Epidermal melanocyte (primary cell): ENCODE data around the gene GALNT8.
"Not testable (repeated sequence)": the region's sequence is repeated elsewhere in the genome, so short reads cannot be mapped to it uniquely, and the experiment has no call there.

Experiments
- DNase-seq: peaks from one replicate; pipeline ENCODE4 v3.0.0; 2011; ENCODE audit warnings: low spot score; ENCODE audit not compliant: insufficient read length

The GALNT8 gene

DNA sequence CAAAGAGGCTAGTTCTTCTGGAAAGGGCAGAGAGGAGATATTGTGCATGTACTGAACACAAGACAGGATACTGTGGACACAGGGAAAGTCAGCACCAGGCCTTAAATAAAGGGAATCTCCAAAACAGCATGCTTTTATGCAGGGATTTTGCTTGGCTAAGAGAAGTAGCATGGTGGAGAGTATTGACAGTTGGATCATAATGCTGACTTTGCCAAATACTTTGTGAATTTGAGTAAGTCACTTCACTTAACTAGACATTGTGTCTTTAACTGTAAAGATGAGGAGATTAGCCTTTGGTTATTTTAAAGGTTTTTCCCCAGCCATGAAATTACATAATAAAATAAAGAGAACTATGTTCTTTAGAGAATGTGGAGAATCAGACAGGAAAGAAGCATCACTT, 24.5 kb downstream of the GALNT8 start:
- no peak for DNase-seq

DNA sequence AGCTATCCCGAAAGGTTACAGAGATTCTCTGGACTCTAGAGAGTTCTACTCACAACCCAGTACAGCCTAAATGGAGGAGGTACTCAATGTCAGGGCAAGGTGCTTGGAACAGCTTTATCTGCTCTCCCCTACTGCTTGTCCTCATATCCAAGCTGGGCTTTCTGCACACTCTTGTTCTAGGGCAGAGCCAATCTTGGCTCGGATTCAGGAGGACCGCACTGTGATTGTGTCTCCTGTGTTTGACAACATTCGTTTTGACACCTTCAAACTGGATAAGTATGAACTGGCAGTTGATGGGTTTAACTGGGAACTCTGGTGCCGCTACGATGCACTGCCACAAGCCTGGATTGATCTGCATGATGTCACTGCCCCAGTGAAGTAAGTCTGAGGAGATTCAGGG, 25.0 kb downstream of the GALNT8 start:
- no peak for DNase-seq

DNA sequence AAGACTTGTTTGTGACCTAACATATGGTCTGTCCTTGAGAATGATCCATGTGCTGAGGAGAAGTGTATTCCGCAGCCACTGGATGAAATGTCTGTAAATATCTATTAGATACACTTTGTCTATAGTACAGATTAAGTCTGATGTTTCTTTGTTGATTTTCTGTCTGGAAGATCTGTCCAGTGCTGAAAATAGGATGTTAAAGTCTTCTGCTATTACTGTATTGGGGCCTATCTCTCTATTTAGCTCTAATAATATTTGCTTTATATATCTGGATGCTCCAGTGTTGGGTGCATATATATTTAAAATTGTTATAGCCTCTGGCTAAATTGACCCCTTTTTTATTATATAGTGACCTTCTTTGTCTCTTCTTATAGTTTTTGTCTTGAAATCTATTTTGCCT, 31.5 kb downstream of the GALNT8 start:
- DNase-seq: not testable (repeated sequence)

DNA sequence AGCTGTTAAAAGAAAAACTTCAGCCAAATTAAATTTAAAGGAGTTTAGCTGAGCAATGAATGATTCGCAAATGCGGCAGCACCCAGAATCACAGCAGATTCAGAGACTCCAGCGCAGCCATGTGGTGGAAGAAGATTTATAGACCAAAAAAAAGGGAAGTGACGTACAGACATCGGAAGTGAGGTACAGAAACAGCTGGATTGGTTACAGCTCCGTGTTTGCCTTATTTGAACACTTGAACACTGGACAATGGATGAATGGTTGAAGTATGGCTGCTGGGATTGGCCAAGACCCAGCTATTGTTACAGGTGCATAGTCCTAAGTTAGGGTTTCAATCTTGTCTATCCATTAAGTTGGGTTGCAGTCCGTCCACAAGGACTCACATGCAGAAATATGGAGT, 42.6 kb downstream of the GALNT8 start:
- no peak for DNase-seq

- DNase-seq: no peak
These were observed 43.3 kb downstream of the GALNT8 start for GRCh38 chr12:4763549-4763948.

DNA sequence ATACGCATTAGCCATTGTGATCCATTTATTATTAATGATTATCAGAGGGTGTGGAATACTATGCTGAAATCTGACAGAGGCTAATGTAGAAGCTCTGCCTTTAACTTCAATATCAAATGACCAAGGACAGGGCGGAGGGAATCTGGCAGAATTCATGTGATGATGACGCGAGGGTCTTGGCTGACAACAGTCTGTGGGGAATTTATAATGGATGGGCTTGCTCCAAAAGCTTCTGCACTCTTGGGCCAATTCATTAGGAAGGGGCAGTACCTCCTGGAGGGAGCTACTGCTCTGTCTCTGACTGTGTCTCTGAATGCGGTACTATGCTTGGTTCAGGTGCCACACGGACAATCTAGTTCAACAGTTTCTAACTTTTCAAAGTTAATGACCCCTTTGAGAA, 46.2 kb downstream of the GALNT8 start:
- DNase-seq: no peak

DNA sequence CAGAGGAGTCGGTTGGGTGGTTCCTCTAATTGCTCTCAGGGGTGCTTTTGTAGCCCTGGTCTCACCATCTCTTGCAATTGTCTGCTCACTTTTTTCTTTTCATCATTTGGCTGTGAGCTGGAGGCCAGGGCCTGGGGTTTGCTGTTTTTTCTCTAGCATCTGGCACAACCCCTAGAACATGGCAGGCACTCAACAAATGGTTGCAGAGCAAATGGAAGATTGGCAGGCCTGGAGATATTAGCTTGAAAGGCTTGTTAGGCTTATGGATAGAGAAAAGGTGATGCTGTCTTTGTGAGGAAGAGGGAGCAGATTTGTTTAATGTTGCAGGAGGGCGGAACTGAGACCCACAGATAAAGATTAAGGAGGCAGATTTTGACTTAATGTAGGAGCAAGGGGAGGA, 47.0 kb downstream of the GALNT8 start:
- no peak for DNase-seq

GRCh38 chr12:4768341-4768740, 48.1 kb downstream of the GALNT8 start:
- no peak for DNase-seq

- no peak for DNase-seq
These were observed 48.9 kb downstream of the GALNT8 start for GRCh38 chr12:4769073-4769472.

- no peak for DNase-seq
These were observed 51.2 kb downstream of the GALNT8 start for GRCh38 chr12:4771172-4771959.

GRCh38 chr12:4771960-4772566, 51.9 kb downstream of the GALNT8 start:
- no peak for DNase-seq

- no peak for DNase-seq
These were observed 55.7 kb downstream of the GALNT8 start for GRCh38 chr12:4775936-4776335.

- no peak for DNase-seq
These were observed 59.5 kb downstream of the GALNT8 start for GRCh38 chr12:4779749-4780148.

DNA sequence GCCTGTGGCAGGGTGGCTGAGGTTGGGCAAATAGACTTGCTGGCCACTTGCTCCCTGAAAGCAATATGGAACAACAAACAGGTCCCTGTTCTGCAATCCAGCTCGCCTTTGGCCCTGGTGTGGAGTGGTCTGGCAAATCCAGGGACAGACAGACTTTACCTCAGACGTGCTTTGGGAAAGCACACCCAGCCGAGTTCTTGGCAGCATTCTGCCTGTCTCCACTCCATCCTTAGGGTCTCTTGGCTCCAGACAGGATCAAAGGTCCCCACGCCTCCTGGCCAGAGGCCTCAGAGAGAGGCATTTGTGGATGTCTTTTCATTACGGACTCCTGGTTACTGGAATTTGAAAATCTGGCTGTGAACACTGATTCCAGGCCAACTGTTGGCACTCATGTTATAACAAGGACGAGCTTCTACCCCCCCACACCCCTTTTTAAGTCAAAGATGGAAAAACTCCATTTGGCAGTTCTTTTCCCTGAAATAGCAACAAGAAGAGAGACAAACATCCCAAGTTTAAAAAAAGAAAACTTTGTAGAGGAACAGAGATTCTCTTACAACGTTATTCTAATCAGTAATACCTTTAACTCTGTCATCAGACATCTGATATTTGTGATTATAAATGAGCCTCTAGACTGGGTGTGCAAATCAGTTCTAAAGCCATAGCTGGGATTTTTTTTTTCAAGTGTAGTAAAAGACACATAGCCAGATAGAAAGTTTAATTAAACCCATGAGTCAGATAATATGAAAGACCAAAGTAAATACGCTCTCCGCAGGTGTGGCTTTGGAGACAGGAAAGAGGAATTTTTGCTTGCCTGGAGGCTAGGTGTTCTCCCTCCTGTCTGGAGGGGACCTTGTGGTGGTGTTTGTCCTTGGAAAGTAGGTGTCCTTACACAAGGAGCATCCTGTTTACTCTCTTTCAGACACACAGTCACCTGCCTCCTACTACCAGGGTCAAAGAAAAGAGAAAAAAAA, 60.7 kb downstream of the GALNT8 start:
- DNase-seq: no peak

GRCh38 chr12:4784404-4785054, 64.3 kb downstream of the GALNT8 start:
- DNase-seq: no peak

DNA sequence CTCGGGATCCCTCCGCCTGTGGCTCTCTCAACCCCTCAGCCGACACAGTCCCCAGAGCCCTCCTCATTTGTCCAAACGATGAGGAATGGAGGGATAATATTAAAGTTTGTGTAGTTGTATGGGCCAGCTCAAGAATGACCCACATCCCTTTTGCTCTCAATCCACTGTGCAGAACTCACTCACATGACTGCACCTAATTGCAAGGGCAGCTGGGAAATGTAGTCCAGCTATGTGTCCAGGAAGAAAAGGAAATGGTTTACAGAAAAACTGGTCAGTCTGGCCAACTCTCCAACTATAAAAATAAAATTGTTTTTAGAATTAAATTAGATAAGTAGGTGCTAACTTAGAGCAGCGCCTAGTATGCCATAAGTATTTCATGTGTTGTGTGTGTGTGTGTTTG, 66.6 kb downstream of the GALNT8 start:
- no peak for DNase-seq

DNA sequence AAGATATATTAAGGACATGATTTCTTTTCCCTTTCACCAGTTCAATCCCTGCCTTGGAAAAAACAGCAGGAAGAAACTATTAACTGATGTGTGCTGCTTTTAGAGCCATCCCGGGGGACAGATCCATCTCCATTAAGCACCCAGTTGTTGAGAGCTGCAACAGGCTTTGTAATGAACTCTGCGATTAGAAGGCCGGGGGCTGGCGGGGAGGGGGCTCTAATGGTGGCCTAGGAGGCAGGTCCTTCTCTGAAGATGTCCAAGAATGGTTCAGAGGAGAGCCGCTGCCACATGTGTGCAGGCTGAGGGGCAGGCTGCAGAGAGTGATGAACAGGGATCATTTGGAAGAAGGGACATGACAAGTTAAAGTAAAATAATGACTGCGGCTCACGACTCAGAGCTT, 67.8 kb downstream of the GALNT8 start:
- DNase-seq: no peak

DNA sequence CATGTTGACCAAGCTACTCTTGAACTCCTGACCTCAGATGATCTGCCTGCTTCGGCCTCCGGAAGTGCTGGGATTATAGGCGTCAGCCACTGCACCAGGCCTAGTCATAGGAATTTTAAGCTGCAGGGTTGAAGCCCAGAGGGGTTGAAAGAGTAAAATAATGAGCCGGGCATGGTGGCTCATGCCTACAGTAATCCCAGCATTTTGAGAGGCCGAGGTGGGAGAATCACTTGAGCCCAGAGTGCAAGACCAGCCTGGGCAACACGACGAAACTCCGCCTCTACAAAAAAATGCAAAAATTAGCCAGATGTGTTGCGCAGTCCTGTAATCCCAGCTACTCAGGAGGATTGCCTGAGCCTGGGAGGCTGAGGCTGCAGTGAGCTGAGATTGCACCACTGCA, 69.6 kb downstream of the GALNT8 start:
- no peak for DNase-seq

DNA sequence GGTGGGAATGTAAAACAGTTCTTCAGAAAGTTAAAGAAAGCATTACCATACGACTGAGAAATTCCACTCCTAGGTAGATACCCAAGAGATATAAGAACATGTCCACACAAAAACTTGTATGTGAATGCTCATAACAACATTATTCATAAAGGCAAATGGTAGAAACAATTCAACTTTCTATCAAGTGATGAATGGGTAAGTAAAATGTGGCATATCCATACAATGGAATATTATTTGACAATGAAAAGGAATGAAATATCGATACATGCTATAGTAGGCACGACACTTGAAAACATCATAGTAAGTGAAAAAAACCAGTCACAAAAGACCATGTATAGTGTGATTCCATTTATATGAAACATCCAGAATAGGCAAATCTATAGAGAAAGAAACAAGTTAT, 71.3 kb downstream of the GALNT8 start:
- no peak for DNase-seq

DNA sequence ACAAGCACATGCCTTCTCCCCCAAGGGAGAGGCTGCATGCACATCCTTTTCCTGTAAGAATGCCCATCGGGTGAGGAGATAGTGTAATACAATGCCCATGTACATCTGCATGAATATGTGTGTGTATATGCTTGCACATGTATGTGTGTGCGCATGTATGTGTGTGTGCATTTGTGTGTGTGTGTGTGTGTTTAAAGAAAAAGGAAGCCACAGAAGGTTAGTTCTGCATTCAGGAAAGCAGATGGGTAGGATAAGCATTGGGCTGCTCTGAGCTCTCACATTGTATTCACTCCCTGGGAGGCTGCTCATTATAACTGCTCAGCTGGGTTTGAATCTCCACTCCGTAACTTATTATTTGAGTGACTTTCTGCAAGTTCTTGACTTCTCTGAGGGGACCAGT, 74.3 kb downstream of the GALNT8 start:
- DNase-seq: no peak

DNA sequence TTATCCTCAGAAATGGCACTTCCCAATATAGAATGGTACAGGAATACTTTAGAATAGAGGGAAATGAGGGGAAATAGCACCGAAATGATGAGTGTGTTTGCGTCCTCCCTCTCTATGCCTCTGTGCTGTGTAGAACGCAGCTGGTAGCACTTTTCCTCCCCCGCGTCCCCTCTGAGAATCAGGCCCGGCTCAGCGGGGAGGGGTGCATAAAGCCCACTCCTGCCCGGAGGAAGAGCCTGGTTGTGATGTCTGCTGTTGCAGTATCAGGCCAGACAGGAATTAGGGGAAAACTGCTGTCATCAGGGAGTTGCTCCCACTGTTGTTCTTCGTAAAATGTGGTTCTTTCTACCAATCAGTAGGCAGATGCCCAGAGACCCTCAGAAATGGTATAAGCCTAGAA, 76.0 kb downstream of the GALNT8 start:
- no peak for DNase-seq
